HEK293 (cell line): ENCODE results near the gene NPR3.

Experiments
- CTCF ChIP-seq: fragments of 450-650 bp; formaldehyde crosslinking; IDR thresholded peaks from 2 replicates; pipeline ENCODE4 v1.5.1; 2016; ENCODE audit warnings: missing biosample characterization, missing genetic modification characterization
- SETDB1 ChIP-seq: IDR thresholded peaks from one replicate; pipeline ENCODE4 v1.6.1; 2017; ENCODE audit warnings: mild to moderate bottlenecking, low read length, moderate library complexity, mixed read lengths; ENCODE audit not compliant: insufficient read length
- TRIM28 ChIP-seq: IDR thresholded peaks from 2 replicates; pipeline ENCODE4 v1.6.1; 2011; ENCODE audit warnings: low read length, control low read depth, borderline replicate concordance
- ZBTB1 ChIP-seq: fragments of 450-650 bp; formaldehyde crosslinking; IDR thresholded peaks from 2 replicates; pipeline ENCODE4 v1.5.1; 2016; ENCODE audit warnings: missing biosample characterization, missing genetic modification characterization
- ZNF214 ChIP-seq: fragments of 450-650 bp; formaldehyde crosslinking; IDR thresholded peaks from 2 replicates; pipeline ENCODE4 v1.5.1; 2017; ENCODE audit warnings: missing biosample characterization, mild to moderate bottlenecking, missing genetic modification characterization, borderline replicate concordance
- ZNF221 ChIP-seq: fragments of 450-650 bp; formaldehyde crosslinking; IDR thresholded peaks from 2 replicates; pipeline ENCODE4 v1.5.1; 2017; ENCODE audit warnings: missing biosample characterization, missing genetic modification characterization, borderline replicate concordance
- ZNF274 ChIP-seq, 2 experiments: fragments of 200-500 bp in 1 of 2; fragments of 450-650 bp in 1 of 2; sonication (Bioruptor generic) in 1 of 2; formaldehyde crosslinking in 1 of 2; IDR thresholded peaks; 2 replicates each; pipeline versions ENCODE4 v1.5.1 to v1.6.1; 2014 to 2016; ENCODE audit warnings: borderline replicate concordance in 1 of 2, inconsistent platforms in 1 of 2, low read length in 1 of 2, missing biosample characterization in 1 of 2, missing genetic modification characterization in 1 of 2
- ZNF518A ChIP-seq: fragments of 450-650 bp; formaldehyde crosslinking; conservative IDR thresholded peaks from 2 replicates; pipeline ENCODE4 v1.5.1; 2016; ENCODE audit warnings: low read depth, missing biosample characterization, missing genetic modification characterization

- TF ChIP-seq CTCF (tag by site-specific recombination) (no peak), ZBTB1 (tag by site-specific recombination) (no peak), ZNF518A (tag by site-specific recombination) (no peak), SETDB1 (no peak), ZNF214 (no peak), TRIM28 (no peak), ZNF221 (tag by site-specific recombination) (no peak), ZNF274 (IDR thresholded peaks at IDR 0.05; ENCODE audit: low read length) (no peak), ZNF274 (tag by site-specific recombination; IDR thresholded peaks at IDR 0.05; ENCODE audit: borderline replicate concordance) (no peak)
Measured at GRCh38 chr5:32777222-32777621, 66.1 kb downstream of the NPR3 start.
